ENCODE data around the gene MICAL3. TPM values are rescaled to one million over a fixed set of nuclear protein-coding genes. Genes with fewer than 3 reads are reported as not detected.
A peak's percentile ranks its signal among the peaks of the same experiment; 100 is the strongest.
"Not testable (repeated sequence)": the region's sequence is repeated elsewhere in the genome, so short reads cannot be mapped to it uniquely, and the experiment has no call there.

MICAL3 gene
- total RNA-seq, 4 donors from 2014 or later, result 45.2 to 56.3 (median 46.3) TPM

DNA sequence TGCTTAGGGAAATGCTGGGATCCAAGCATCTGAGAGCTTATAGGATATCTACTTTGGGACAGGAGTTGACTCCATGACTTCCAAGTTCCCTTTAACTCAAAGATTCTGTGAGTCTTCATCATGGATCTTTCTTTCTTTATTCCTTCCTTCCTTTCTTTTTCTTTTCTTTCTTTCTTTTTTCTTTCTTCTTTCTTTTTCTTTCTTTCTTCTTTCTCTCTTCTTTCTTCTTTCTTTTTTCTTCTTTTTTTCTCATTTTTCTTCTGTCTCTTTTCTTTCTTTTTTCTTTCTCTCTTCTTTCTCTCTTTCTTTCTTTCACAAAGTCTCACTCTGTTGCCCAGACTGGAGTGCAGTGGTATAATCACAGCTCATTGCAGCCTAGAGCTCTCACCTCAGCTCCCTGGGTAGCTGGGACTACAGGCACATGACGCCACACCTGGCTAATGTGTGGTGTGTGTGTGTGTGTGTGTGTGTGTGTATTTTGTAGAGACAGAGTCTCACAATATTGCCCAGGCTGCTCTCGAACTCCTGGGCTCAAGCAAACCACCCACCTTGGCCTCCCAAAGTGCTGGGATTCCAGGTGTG is 5.4 kb upstream of the MICAL3 start:
- Histone ChIP-seq H3K36me3 (no peaks in the 10 kb centered on the region), H3K9me3 (no peaks in the 10 kb centered on the region), H3K27me3 (no peaks in the 10 kb centered on the region), H3K27ac (no peak overlapping the region), H3K4me3 (no peak overlapping the region), H3K4me1 (peaks cover 0 to 15% (median 2%) of the 10 kb centered on the region in 4 donors)
- no peak for TF ChIP-seq EP300 (IDR thresholded peaks at IDR 0.05)
- TF ChIP-seq POLR2A (IDR thresholded peaks at IDR 0.05), result no peak
- TF ChIP-seq CTCF (IDR thresholded peaks at IDR 0.05), result no peak
- 91 to 95% methylated on average over 2 of the region's 2 CpGs for WGBS, 2 donors
- DNase-seq (ENCODE audit: low spot score in 2 of 2), result no peak

- Histone ChIP-seq H3K9me3 (no peaks in the 10 kb centered on the region), H3K36me3 (no peaks in the 10 kb centered on the region), H3K4me1 (peaks cover 0 to 13% (median 3%) of the 10 kb centered on the region in 4 donors), H3K27me3 (no peaks in the 10 kb centered on the region), H3K4me3 (no peak overlapping the region), H3K27ac (no peak overlapping the region)
- WGBS, 2 donors, result 51 to 56% methylated on average over 3 of the region's 3 CpGs
- no peak for DNase-seq (ENCODE audit: low spot score in 2 of 2)
- TF ChIP-seq POLR2A (IDR thresholded peaks at IDR 0.05) (no peak), EP300 (IDR thresholded peaks at IDR 0.05) (no peak), CTCF (IDR thresholded peaks at IDR 0.05) (no peak)
These were observed 4.6 kb upstream of the MICAL3 start for GRCh38 chr22:18028817-18029527.

DNA sequence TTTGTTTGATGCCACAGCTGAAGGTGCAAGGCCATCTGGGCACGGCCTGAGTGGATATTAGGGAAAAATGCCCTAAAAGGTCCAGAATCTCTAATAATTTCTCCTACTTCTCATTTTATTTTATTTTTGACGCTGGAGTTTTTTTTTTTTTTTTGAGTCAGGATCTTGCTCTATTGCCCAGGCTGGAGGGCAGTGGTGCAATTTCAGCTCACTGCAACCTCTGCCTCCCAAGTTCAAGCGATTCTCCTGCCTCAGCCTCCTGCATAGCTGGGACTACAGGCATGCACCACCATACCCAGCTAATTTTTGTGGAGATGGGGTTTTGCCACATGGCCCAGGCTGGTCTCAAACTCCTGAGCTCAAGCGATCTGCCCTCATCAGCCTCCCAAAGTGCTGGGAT is 1.5 kb upstream of the MICAL3 start:
- not testable (repeated sequence) for H3K9me3 ChIP-seq; DNase-seq (ENCODE audit: low spot score in 2 of 2); H3K27ac ChIP-seq; H3K4me3 ChIP-seq; H3K27me3 ChIP-seq; H3K36me3 ChIP-seq
- H3K4me1 ChIP-seq, result peaks cover 0 to 21% (median 7%) of the 10 kb centered on the region in 4 donors
- WGBS, 2 donors, result 91 to 98% methylated on average over 4 of the region's 4 CpGs

DNA sequence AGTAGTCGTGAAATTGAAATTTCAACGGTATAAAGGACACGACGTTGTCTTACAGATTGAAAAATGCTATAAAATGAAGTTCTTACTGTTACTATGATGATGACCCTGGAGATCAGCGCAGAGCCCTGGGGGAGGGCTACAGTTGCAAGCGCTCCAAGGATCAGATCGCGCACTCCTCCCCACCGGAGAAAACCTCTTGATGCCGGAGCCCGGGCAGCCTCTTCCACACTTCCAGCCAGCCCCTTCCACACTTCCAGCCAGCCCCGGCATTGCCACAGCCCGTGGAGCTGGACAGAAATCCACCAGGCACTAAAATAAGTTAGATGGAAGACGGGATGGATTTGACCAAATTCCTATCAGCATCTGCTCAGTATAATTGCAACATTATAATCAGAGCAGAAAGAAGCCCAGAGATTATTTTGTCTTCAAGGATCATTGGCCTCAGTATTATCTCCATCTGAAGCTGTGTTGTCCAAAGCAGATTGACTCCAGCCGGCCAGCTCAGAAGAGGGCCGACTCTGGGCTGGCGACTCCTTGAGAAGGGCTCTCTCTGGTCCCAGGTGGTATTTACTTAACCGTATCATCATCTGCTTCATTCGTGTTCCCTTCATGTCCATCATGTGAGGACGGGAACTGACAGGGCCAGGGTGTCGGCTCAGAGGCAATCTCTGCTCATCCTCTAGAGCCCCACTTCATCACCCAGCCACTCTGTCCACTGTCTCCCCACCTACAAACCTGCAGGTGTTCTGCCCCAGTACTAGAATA is 777 bp upstream of the MICAL3 start:
- peak overlapping the region in 2 of 4 donors; percentile 17 to 87 for H3K27ac ChIP-seq
- H3K36me3 ChIP-seq, result no peaks in the 10 kb centered on the region
- TF ChIP-seq POLR2A (IDR thresholded peaks at IDR 0.05), result no peak
- no peak for TF ChIP-seq CTCF (IDR thresholded peaks at IDR 0.05)
- no peak for TF ChIP-seq EP300 (IDR thresholded peaks at IDR 0.05)
- H3K27me3 ChIP-seq, result no peaks in the 10 kb centered on the region
- peak overlapping the region in 3 of 4 donors; percentile 58 to 79 (median 72) for H3K4me3 ChIP-seq
- no peak for DNase-seq (ENCODE audit: low spot score in 2 of 2)
- WGBS, 2 donors, result 39 to 47% methylated on average over 21 of the region's 21 CpGs
- H3K4me1 ChIP-seq, result peaks cover 0 to 21% (median 7%) of the 10 kb centered on the region in 4 donors
- H3K9me3 ChIP-seq, result no peaks in the 10 kb centered on the region

DNA sequence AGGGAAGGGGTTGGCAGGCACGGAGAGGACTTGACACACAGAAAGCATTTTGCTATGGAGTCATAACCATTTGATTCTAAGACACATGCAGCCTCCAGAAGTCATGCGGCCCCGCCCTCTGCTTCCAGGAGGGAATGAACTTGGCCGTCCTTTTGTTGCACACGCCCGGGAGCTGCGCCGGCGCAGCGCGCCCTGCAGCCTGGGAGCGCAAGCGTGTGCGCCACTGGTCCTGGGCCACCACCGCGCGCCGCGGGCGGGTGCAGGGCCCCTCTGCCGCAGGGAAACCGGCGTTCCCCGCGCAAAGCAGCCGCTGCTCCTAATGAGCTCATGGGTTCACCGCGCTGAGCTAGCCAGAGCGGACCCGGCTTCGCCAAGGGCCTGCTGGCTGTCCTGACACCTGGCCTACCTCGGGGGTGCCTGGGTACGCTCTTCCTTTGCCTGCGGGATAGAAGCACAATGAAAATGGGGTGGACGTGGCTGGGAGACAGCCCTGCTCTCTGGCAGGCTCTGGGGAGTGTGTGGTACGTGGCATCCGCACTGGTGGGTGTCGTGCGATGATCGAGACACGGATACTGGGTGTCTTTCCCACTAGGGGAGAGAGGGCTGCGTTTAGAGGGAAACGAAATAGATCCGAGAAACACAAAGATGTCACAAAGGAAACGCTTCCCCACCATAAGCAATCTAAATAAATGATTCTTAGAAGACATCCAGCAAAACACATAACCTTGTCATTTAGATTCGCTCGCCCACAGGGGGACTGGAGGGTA is 669 bp downstream of the MICAL3 start:
- peak; percentile 62 to 75 for DNase-seq (ENCODE audit: low spot score in 2 of 2)
- TF ChIP-seq CTCF (IDR thresholded peaks at IDR 0.05) (no peak), POLR2A (IDR thresholded peaks at IDR 0.05) (peak in 1 of 2 donors; percentile 31), EP300 (IDR thresholded peaks at IDR 0.05) (peak in 1 of 2 donors; percentile 51)
- peaks cover 0 to 21% (median 7%) of the 10 kb centered on the region in 4 donors for H3K4me1 ChIP-seq
- 0 to 1% methylated on average over 29 to 44 of the region's 47 CpGs for WGBS, 2 donors
- peak overlapping the region; percentile 50 to 87 (median 71) for H3K27ac ChIP-seq
- H3K4me3 ChIP-seq, result peak overlapping the region; percentile 58 to 79 (median 72)
- no peaks in the 10 kb centered on the region for H3K36me3 ChIP-seq
- no peaks in the 10 kb centered on the region for H3K27me3 ChIP-seq
- no peaks in the 10 kb centered on the region for H3K9me3 ChIP-seq

Measured in tibial nerve (tissue), 4 donors.